ENCODE results near the gene KRTAP5-9.

The KRTAP5-9 gene

GRCh38 chr11:71556018-71556417 is 7.8 kb downstream of the KRTAP5-9 start:
- no peak overlapping the region for H4K12ac ChIP-seq (ENCODE audit: low read depth, low read length)
- H3K4me1 ChIP-seq (ENCODE audit: control insufficient read depth in 1 of 2, insufficient read depth in 2 of 2, low read length in 2 of 2): no peaks in the 10 kb centered on the region
- H2BK5ac ChIP-seq (ENCODE audit: low read depth, low read length, poor library complexity): no peak overlapping the region
- no peak overlapping the region for H3K18ac ChIP-seq (ENCODE audit: low read length)
- no peak overlapping the region for H3K4me3 ChIP-seq (ENCODE audit: low read depth, low read length)
- no peak overlapping the region for H3K14ac ChIP-seq (ENCODE audit: low read length)
- no peak for DNase-seq
- H3K27ac ChIP-seq (ENCODE audit: low read depth, low read length): no peak overlapping the region
- H3K36me3 ChIP-seq (ENCODE audit: control insufficient read depth in 1 of 2, insufficient read depth in 2 of 2, low read length in 2 of 2): no peaks in the 10 kb centered on the region
- 100% methylated on average over 1 of the region's 4 CpGs for WGBS (ENCODE audit: extremely low coverage, insufficient coverage, insufficient read length)
- H2BK120ac ChIP-seq (ENCODE audit: insufficient read depth, low read length, poor library complexity): no peak overlapping the region
- H3K27me3 ChIP-seq (ENCODE audit: insufficient read depth, low read length): no peaks in the 10 kb centered on the region
- no peaks in the 10 kb centered on the region for H3K79me1 ChIP-seq (ENCODE audit: low read length)
- H2BK12ac ChIP-seq (ENCODE audit: low read length): no peak overlapping the region
- H3K4ac ChIP-seq (ENCODE audit: low read depth, low read length): no peak overlapping the region
- no peak overlapping the region for H2AFZ ChIP-seq (ENCODE audit: insufficient read depth, low read length, poor library complexity)
- no peak overlapping the region for H4K91ac ChIP-seq (ENCODE audit: low read depth, low read length)
- H3K9ac ChIP-seq (ENCODE audit: low read length): no peak overlapping the region
- H3K9me3 ChIP-seq (ENCODE audit: insufficient read depth, low read depth, low read length): peaks cover 7% of the 10 kb centered on the region
- H2AK5ac ChIP-seq (ENCODE audit: low read length): no peak overlapping the region
- no peak overlapping the region for H3K23ac ChIP-seq (ENCODE audit: low read length)
- no peak overlapping the region for H3K4me2 ChIP-seq (ENCODE audit: low read length)
- H4K8ac ChIP-seq (ENCODE audit: low read depth, low read length): no peak overlapping the region
- H3K79me2 ChIP-seq (ENCODE audit: control insufficient read depth, insufficient read depth, low read length, poor library complexity): no peaks in the 10 kb centered on the region

GRCh38 chr11:71557257-71557656 is 9.0 kb downstream of the KRTAP5-9 start:
- Histone ChIP-seq H2AK5ac (ENCODE audit: low read length) (no peak overlapping the region), H3K36me3 (ENCODE audit: control insufficient read depth in 1 of 2, insufficient read depth in 2 of 2, low read length in 2 of 2) (no peaks in the 10 kb centered on the region)
- no peak for DNase-seq

GRCh38 chr11:71558996-71559395 is 10.8 kb downstream of the KRTAP5-9 start:
- no peak for DNase-seq
- Histone ChIP-seq H4K12ac (ENCODE audit: low read depth, low read length) (no peak overlapping the region), H3K79me1 (ENCODE audit: low read length) (no peaks in the 10 kb centered on the region), H3K23ac (ENCODE audit: low read length) (no peak overlapping the region), H2BK12ac (ENCODE audit: low read length) (no peak overlapping the region), H3K14ac (ENCODE audit: low read length) (no peak overlapping the region), H2AK5ac (ENCODE audit: low read length) (no peak overlapping the region), H3K79me2 (ENCODE audit: control insufficient read depth, insufficient read depth, low read length, poor library complexity) (no peaks in the 10 kb centered on the region), H3K4ac (ENCODE audit: low read depth, low read length) (no peak overlapping the region), H3K27ac (ENCODE audit: low read depth, low read length) (no peak overlapping the region), H2AFZ (ENCODE audit: insufficient read depth, low read length, poor library complexity) (no peak overlapping the region), H4K91ac (ENCODE audit: low read depth, low read length) (no peak overlapping the region), H3K27me3 (ENCODE audit: insufficient read depth, low read length) (no peaks in the 10 kb centered on the region), H3K9me3 (ENCODE audit: insufficient read depth, low read depth, low read length) (peaks cover 7% of the 10 kb centered on the region), H3K4me3 (ENCODE audit: low read depth, low read length) (no peak overlapping the region), H3K36me3 (ENCODE audit: control insufficient read depth in 1 of 2, insufficient read depth in 2 of 2, low read length in 2 of 2) (no peaks in the 10 kb centered on the region), H2BK5ac (ENCODE audit: low read depth, low read length, poor library complexity) (no peak overlapping the region), H4K8ac (ENCODE audit: low read depth, low read length) (no peak overlapping the region), H3K4me2 (ENCODE audit: low read length) (no peak overlapping the region), H3K9ac (ENCODE audit: low read length) (no peak overlapping the region), H3K18ac (ENCODE audit: low read length) (no peak overlapping the region), H3K4me1 (ENCODE audit: control insufficient read depth in 1 of 2, insufficient read depth in 2 of 2, low read length in 2 of 2) (no peaks in the 10 kb centered on the region), H2BK120ac (ENCODE audit: insufficient read depth, low read length, poor library complexity) (no peak overlapping the region)
- WGBS (ENCODE audit: extremely low coverage, insufficient coverage, insufficient read length): no CpG with 5 or more reads among the region's 1 CpG

More at GRCh38 chr11:71557257-71557656, 9.0 kb downstream of the KRTAP5-9 start:
- H3K9me3 ChIP-seq (ENCODE audit: insufficient read depth, low read depth, low read length): peaks cover 7% of the 10 kb centered on the region
- H4K91ac ChIP-seq (ENCODE audit: low read depth, low read length): no peak overlapping the region
- no peaks in the 10 kb centered on the region for H3K4me1 ChIP-seq (ENCODE audit: control insufficient read depth in 1 of 2, insufficient read depth in 2 of 2, low read length in 2 of 2)
- no peaks in the 10 kb centered on the region for H3K79me1 ChIP-seq (ENCODE audit: low read length)
- no peak overlapping the region for H3K18ac ChIP-seq (ENCODE audit: low read length)
- no peak overlapping the region for H2BK12ac ChIP-seq (ENCODE audit: low read length)
- H2BK5ac ChIP-seq (ENCODE audit: low read depth, low read length, poor library complexity): no peak overlapping the region
- no peak overlapping the region for H3K9ac ChIP-seq (ENCODE audit: low read length)
- H3K27me3 ChIP-seq (ENCODE audit: insufficient read depth, low read length): no peaks in the 10 kb centered on the region
- no peak overlapping the region for H2BK120ac ChIP-seq (ENCODE audit: insufficient read depth, low read length, poor library complexity)
- no peak overlapping the region for H4K12ac ChIP-seq (ENCODE audit: low read depth, low read length)
- H3K4me3 ChIP-seq (ENCODE audit: low read depth, low read length): no peak overlapping the region
- no peak overlapping the region for H3K23ac ChIP-seq (ENCODE audit: low read length)
- no peaks in the 10 kb centered on the region for H3K79me2 ChIP-seq (ENCODE audit: control insufficient read depth, insufficient read depth, low read length, poor library complexity)
- H3K27ac ChIP-seq (ENCODE audit: low read depth, low read length): no peak overlapping the region
- no peak overlapping the region for H2AFZ ChIP-seq (ENCODE audit: insufficient read depth, low read length, poor library complexity)
- no peak overlapping the region for H4K8ac ChIP-seq (ENCODE audit: low read depth, low read length)
- no peak overlapping the region for H3K4ac ChIP-seq (ENCODE audit: low read depth, low read length)
- no peak overlapping the region for H3K4me2 ChIP-seq (ENCODE audit: low read length)
- H3K14ac ChIP-seq (ENCODE audit: low read length): no peak overlapping the region

GRCh38 chr11:71562120-71562519 is 13.9 kb downstream of the KRTAP5-9 start:
- Histone ChIP-seq H3K9me3 (ENCODE audit: insufficient read depth, low read depth, low read length) (no peaks in the 10 kb centered on the region), H3K4ac (ENCODE audit: low read depth, low read length) (no peak overlapping the region), H3K9ac (ENCODE audit: low read length) (no peak overlapping the region), H2BK120ac (ENCODE audit: insufficient read depth, low read length, poor library complexity) (no peak overlapping the region), H2AFZ (ENCODE audit: insufficient read depth, low read length, poor library complexity) (no peak overlapping the region), H3K27me3 (ENCODE audit: insufficient read depth, low read length) (no peaks in the 10 kb centered on the region), H4K8ac (ENCODE audit: low read depth, low read length) (no peak overlapping the region), H4K91ac (ENCODE audit: low read depth, low read length) (no peak overlapping the region), H3K23ac (ENCODE audit: low read length) (no peak overlapping the region), H3K79me1 (ENCODE audit: low read length) (no peaks in the 10 kb centered on the region), H3K4me1 (ENCODE audit: control insufficient read depth in 1 of 2, insufficient read depth in 2 of 2, low read length in 2 of 2) (no peaks in the 10 kb centered on the region), H2BK5ac (ENCODE audit: low read depth, low read length, poor library complexity) (no peak overlapping the region), H4K12ac (ENCODE audit: low read depth, low read length) (no peak overlapping the region), H2AK5ac (ENCODE audit: low read length) (no peak overlapping the region), H3K18ac (ENCODE audit: low read length) (no peak overlapping the region), H3K27ac (ENCODE audit: low read depth, low read length) (no peak overlapping the region), H3K36me3 (ENCODE audit: control insufficient read depth in 1 of 2, insufficient read depth in 2 of 2, low read length in 2 of 2) (no peaks in the 10 kb centered on the region), H2BK12ac (ENCODE audit: low read length) (no peak overlapping the region), H3K79me2 (ENCODE audit: control insufficient read depth, insufficient read depth, low read length, poor library complexity) (no peaks in the 10 kb centered on the region), H3K14ac (ENCODE audit: low read length) (no peak overlapping the region), H3K4me2 (ENCODE audit: low read length) (no peak overlapping the region), H3K4me3 (ENCODE audit: low read depth, low read length) (no peak overlapping the region)
- no peak for DNase-seq

GRCh38 chr11:71563406-71563805 is 15.2 kb downstream of the KRTAP5-9 start:
- no peak overlapping the region for H3K4me2 ChIP-seq (ENCODE audit: low read length)
- H3K23ac ChIP-seq (ENCODE audit: low read length): no peak overlapping the region
- H3K27ac ChIP-seq (ENCODE audit: low read depth, low read length): no peak overlapping the region
- H2BK120ac ChIP-seq (ENCODE audit: insufficient read depth, low read length, poor library complexity): no peak overlapping the region
- H2BK5ac ChIP-seq (ENCODE audit: low read depth, low read length, poor library complexity): no peak overlapping the region
- H3K36me3 ChIP-seq (ENCODE audit: control insufficient read depth in 1 of 2, insufficient read depth in 2 of 2, low read length in 2 of 2): no peaks in the 10 kb centered on the region
- H3K9ac ChIP-seq (ENCODE audit: low read length): no peak overlapping the region
- H2AK5ac ChIP-seq (ENCODE audit: low read length): no peak overlapping the region
- H3K4me3 ChIP-seq (ENCODE audit: low read depth, low read length): no peak overlapping the region
- no peaks in the 10 kb centered on the region for H3K79me2 ChIP-seq (ENCODE audit: control insufficient read depth, insufficient read depth, low read length, poor library complexity)
- no peak overlapping the region for H2AFZ ChIP-seq (ENCODE audit: insufficient read depth, low read length, poor library complexity)
- H4K91ac ChIP-seq (ENCODE audit: low read depth, low read length): no peak overlapping the region
- H3K79me1 ChIP-seq (ENCODE audit: low read length): no peaks in the 10 kb centered on the region
- no peak overlapping the region for H4K8ac ChIP-seq (ENCODE audit: low read depth, low read length)
- H3K9me3 ChIP-seq (ENCODE audit: insufficient read depth, low read depth, low read length): no peaks in the 10 kb centered on the region
- H3K4ac ChIP-seq (ENCODE audit: low read depth, low read length): no peak overlapping the region
- no peaks in the 10 kb centered on the region for H3K27me3 ChIP-seq (ENCODE audit: insufficient read depth, low read length)
- no peak overlapping the region for H4K12ac ChIP-seq (ENCODE audit: low read depth, low read length)
- no CpG with 5 or more reads among the region's 8 CpGs for WGBS (ENCODE audit: extremely low coverage, insufficient coverage, insufficient read length)
- H3K18ac ChIP-seq (ENCODE audit: low read length): no peak overlapping the region
- H3K4me1 ChIP-seq (ENCODE audit: control insufficient read depth in 1 of 2, insufficient read depth in 2 of 2, low read length in 2 of 2): no peaks in the 10 kb centered on the region
- H3K14ac ChIP-seq (ENCODE audit: low read length): no peak overlapping the region
- peak; percentile 38 to 66 for DNase-seq
- H2BK12ac ChIP-seq (ENCODE audit: low read length): no peak overlapping the region

All from trophoblast cell (in vitro differentiated cells and primary cell).